Neural progenitor cell (in vitro differentiated cells): ENCODE results near the gene RGCC.

ENCODE experiments used
- EZH2 ChIP-seq: fragments of 200-600 bp; sonication (generic); IDR thresholded peaks from 2 replicates; pipeline ENCODE4 v1.6.1; 2017; ENCODE audit warnings: antibody characterized with exemption, mild to moderate bottlenecking, moderate library complexity
- EZH2phosphoT487 ChIP-seq: fragments of 200-600 bp; sonication (generic); IDR thresholded peaks from 2 replicates; pipeline ENCODE4 v1.6.1; 2017; ENCODE audit warnings: antibody characterized with exemption
- TF ChIP-seq, protein P1 (sequence below): fragments of 200-600 bp; sonication (generic); IDR thresholded peaks from 2 replicates; pipeline ENCODE4 v1.5.1; 2017; ENCODE audit warnings: antibody characterized with exemption, mild to moderate bottlenecking

DNA sequence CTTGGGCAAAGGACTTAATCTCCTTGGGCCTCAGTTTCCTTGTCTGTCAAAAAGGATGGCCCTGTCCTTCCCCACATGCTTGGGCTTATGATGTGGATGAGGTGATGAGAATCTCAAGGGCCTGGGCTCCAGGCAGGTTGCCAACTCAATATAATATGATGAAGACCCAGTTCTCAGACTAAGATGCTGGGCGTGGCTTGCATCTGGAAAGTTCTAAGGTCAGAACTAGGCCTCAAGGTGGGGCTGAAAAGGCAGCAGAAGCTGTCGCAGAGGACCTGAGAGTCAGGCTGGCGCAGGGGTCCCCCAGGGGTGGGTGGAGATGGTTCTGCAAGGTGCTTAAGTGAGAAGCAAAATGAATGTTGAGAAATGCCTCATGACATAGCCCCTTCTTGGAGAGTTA lies 58.8 kb downstream of the RGCC start:
- TF ChIP-seq EZH2phosphoT487: no peak
- TF ChIP-seq, protein P1, sequence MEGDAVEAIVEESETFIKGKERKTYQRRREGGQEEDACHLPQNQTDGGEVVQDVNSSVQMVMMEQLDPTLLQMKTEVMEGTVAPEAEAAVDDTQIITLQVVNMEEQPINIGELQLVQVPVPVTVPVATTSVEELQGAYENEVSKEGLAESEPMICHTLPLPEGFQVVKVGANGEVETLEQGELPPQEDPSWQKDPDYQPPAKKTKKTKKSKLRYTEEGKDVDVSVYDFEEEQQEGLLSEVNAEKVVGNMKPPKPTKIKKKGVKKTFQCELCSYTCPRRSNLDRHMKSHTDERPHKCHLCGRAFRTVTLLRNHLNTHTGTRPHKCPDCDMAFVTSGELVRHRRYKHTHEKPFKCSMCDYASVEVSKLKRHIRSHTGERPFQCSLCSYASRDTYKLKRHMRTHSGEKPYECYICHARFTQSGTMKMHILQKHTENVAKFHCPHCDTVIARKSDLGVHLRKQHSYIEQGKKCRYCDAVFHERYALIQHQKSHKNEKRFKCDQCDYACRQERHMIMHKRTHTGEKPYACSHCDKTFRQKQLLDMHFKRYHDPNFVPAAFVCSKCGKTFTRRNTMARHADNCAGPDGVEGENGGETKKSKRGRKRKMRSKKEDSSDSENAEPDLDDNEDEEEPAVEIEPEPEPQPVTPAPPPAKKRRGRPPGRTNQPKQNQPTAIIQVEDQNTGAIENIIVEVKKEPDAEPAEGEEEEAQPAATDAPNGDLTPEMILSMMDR: no peak
- no peak for TF ChIP-seq EZH2
